NCI-H748 (cell line): ENCODE results near the gene FICD.
A peak's percentile ranks its signal among the peaks of the same experiment; 100 is the strongest.
"Not testable (repeated sequence)": the region's sequence is repeated elsewhere in the genome, so short reads cannot be mapped to it uniquely, and the experiment has no call there.

Source experiments
- DNase-seq: peaks from one replicate; lab custom pipeline; 2025; ENCODE audit not compliant: unreplicated experiment; lab: John Stamatoyannopoulos, UW

The FICD gene

GRCh38 chr12:108531929-108532848 lies 17.1 kb downstream of the FICD start:
- DNase-seq, result no peak

GRCh38 chr12:108538146-108538545 lies 23.1 kb downstream of the FICD start:
- DNase-seq, result no peak

- DNase-seq, result no peak
Measured at GRCh38 chr12:108538616-108539195, 23.6 kb downstream of the FICD start.

GRCh38 chr12:108542320-108542719 lies 27.2 kb downstream of the FICD start:
- no peak for DNase-seq

DNA sequence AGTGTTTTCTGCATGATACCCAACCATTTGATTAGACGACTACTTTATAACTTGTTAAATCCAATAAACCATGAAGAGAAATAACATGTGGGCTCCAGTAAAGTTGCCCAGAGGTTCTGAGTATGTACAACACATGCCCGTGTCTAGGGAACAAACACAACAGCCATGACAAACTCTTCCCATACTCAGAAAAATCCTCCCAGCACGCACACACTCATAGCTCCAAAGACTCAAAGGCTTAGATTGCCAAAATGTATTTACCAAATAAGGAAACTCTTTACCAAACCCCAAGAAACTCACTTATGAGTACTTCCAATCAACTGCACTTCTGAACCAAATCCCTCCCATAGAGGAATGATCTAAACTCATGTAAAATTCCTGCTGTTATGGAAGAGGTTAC lies 28.6 kb downstream of the FICD start:
- no peak for DNase-seq

DNA sequence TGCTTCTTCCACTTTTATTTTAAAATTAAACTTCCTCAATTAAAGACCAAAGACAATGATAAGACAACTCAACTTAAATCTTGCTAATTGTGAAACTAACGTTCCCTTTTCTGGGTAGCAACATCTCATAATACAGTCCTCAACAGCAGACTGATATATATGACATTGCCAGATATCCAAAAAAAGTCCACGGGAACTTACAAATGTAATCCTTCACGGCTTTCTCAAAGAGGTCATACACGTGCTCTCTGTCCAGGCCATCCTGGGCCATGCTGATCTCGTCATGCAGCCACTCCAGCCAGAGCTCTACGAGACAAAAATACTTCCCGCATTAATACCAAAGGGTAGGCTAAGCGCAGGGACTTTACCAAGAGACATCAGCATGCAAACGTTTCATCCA lies 32.6 kb downstream of the FICD start:
- DNase-seq, result no peak

- DNase-seq, result no peak
Measured at GRCh38 chr12:108548954-108549521, 34.0 kb downstream of the FICD start.

DNA sequence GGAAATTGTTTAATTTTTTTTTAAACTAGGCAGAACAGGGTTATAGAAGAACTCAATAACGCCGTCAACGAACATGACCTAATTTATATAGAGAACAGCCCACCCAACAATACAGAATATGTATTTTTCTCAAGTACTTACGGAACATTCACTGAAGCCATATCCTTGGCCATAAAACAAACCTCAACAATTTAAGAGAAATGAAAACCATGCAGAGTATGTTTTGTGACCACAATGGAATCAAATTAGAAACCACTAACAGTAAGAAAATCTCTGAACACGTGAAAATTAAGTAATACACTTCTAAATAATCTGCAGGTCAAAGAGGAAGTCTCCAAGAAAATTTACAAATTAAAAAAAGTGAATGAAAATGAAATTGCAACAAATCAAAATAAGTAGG lies 36.5 kb downstream of the FICD start:
- no peak for DNase-seq

- DNase-seq, result no peak
Measured at GRCh38 chr12:108553799-108554198, 38.7 kb downstream of the FICD start.

GRCh38 chr12:108555383-108555782 lies 40.3 kb downstream of the FICD start:
- not testable (repeated sequence) for DNase-seq

DNA sequence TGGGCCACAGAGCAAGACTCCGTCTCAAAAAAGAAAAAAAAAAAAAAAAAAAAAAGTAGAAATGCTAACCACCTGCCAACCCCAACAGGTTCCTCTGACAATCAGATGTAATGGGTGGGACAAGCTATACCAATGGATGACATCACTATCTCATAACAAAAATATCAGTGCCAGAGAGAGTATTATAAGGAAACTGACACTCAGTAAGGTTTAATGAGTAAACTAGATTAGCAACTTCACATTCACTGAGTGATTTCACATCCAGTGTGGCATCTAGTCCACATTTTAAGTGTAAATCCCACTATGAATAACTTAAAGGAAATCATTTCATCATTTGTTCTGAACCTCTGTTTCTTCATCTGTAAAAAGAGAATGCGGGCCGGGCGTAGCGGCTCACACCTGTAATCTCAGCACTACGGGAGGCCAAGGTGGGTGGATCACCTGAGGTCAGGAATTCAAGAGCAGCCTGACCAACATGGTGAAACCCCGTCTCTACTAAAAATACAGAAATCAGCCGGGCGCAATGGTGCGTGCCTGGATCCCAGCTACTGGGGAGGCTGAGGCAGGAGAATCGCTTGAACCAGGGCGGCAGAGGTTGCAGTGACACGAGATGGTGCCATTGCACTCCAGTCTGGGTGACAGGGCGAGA lies 44.1 kb downstream of the FICD start:
- DNase-seq, result no peak

DNA sequence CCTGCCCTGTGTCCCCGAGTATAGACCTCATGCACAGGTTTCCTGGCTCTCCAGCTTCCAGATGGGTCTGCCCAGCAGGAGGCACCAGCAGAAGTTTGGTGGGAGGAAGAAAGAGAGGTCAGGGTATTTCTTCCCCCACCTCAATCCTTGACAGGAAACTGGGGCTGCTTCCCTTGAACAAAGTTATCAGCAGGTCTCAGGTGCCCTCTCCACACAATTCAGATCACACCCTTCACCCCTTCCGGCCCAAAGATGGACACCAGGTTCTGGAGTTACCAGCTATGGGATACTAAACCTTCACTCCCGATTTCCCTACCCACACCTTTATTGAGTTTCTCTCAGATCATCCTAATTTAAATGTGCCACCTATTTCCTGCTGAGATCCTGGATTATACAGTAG lies 44.7 kb downstream of the FICD start:
- no peak for DNase-seq

DNA sequence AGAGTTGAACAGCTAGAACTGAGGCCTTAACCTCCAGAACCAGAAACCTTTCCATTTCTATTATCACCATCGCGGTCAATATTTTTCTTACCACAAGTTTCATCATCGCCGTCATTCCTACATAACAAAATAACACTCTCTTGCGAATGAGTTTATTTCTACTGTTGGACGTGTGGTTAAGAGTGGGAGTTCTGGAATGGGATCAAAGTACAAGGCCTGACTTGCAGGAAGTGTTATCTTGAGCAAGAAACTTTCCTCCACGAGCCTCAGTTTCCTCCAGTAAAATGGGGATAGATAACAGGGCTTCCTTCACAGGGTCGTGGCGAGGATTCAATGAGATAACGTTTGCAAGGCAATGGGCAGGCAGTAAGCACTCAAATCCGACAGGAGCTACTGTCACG lies 45.2 kb downstream of the FICD start:
- DNase-seq, result no peak

DNA sequence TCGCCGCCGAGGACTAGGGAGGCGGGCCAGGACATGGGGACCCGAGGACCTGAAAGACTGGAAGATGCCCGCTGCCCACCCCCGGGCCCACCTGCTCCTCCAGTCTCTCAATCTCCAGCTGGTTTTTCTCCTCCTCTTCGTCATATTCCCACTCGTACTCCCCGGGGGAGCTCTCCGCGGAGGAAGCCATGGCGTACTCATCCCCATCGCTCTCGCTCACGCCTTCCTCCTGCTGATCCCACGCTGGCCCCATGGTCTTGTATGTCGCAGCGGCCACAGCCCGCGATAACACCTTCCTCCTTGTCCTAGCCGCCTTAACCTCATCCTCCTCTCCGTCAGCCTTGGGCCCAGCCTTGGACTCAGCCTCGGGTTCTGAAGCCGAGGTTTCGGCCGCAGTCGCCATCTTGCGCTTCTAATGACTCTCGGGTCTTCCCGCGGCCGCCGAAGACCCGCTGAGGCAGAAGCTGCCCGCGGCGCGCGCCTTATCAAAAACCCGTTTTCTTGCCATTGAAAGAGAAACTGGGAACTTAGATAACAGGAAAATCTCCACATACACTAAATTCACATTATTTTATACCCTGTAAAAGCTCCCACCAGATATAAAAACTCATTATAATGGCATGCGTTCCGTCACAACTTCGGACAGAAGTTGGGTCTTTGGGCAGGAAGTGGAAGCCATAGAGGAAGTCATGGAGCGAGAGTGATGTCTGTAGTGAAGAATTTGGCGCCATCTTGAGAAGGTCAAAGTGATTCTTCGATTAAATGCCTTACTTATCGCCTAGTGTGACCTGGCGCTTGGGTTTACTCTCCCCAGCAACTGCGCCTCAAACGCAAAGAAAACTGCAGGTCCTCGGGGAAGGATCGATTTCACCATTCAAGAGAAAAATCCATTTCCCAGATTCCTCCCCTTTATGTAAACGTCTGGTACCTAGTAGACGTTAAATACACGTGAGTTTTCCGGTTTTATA lies 46.0 kb downstream of the FICD start, which contains the start of gene SART3:
Gene SART3, minus strand, starts transcription at position 422 of the 968 bp plus-strand sequence. Its CDS starts 19 bp downstream, at position 403.
- DNase-seq, result peak; percentile 92

GRCh38 chr12:108561852-108562347 lies 46.8 kb downstream of the FICD start:
- peak; percentile 67 for DNase-seq

DNA sequence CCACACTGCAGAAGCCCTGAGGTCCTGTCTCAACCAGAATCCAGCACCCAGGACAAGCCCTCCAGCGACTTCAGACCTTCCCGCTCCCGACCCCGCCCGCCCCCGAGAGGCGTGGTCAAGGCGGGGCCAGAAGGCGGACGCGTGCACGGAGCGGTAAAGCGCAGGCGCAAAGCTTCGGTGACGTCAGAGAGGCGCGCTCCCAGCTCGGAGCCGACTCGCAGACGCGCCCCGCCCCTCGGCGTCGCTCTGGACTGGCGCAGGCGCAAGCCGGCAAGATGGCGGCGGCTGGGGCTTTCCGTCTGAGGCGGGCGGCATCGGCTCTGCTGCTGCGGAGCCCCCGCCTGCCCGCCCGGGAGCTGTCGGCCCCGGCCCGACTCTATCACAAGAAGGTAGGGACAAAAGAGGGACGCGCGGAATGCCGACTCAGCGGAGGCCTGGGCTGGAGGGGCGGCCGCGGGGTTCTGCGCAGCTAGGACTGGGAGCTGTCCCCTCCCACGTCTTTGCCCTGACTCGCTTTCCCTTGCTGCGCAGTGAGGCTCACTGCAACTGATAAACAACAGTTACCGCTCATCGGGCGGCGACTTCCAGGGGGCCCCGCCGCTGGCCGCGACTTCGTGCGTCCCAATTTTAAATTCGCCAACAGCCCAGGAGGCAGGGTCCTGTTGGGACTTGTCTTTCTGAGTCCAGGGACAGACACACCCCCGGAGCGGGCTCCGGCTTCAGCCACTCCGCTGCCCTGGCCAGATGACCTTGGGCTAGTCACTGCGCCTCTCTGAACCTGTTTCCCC lies 47.5 kb downstream of the FICD start, which contains the start of gene ISCU:
Gene ISCU, plus strand, starts transcription at position 249 of the 788 bp plus-strand sequence. Its CDS starts 27 bp downstream, at position 276.
- peak; percentile 97 for DNase-seq

DNA sequence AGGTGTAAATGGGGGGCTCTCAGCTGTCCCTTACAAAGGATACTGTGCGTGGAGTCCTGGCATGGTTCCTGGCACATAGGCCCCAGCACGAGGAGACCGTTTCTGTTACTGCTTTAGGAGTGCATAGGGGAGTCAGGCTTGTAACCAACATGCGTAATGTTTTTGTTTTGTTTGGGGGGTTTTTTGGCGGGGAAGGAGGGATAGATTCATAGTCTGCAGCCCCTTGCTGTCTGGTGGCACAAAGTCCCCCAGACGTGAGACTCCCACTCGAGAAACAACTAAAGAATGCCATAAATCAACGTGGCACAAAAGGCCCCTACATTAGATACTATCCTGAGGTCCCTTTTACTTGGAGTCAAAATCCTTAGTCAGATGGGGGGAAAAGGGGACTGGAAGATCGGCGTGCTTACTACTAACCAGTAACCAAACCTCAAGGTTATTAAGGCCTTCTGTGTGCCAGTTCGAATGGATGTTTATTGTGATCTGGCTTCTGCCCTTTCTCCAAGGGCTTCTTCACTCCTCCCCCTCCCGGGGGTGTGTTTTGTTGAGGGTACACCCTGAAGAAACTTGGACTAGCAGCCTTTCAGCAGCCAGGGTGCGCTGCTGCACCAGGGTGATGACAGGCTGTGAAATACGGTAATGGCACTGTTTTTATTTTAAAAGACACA lies 48.2 kb downstream of the FICD start:
- peak; percentile 79 for DNase-seq

DNA sequence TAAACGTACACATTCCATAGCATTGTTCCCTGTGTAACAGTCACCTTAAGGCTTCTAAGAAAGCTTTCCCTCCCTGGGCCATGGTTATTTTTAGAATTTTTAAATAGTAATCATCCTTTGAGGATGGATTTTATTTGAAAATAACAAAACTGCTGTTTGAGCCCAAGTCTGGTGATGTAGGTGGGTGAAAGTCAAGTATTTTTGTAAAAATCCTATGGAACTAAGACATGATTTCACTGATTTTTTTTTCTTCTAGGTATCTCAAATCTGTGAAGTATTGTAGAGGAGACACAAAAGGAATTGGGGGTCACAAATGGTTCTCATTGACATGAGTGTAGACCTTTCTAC lies 48.7 kb downstream of the FICD start:
- no peak for DNase-seq

DNA sequence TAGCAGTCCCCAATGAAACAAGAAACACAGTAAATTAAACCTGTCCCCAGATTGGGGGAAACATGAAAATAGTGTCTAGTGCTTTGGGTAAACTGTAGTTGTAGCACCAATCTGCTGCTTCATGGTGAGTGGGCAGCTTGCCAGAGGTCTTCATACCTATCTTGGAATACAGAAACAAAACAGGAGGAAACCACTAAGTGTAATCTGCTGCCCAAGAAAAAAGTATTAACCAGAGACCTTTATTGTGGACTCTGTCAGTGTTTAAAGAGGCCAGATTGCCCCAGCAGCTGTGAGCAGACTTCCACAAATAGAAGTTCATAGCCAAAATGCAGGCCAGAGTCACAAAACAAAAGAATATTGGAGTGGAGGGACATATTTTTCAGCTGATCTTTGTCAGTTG lies 49.6 kb downstream of the FICD start:
- no peak for DNase-seq
